Adrenal gland (tissue), 12 donors: ENCODE results near the gene LUC7L. TPM values are rescaled to one million over a fixed set of nuclear protein-coding genes. Genes with fewer than 3 reads are reported as not detected.
A peak's percentile ranks its signal among the peaks of the same experiment; 100 is the strongest.

Source experiments
- DNase-seq, 7 donors: peaks; one replicate each; pipeline ENCODE4 v3.0.0-alpha.2; 2019 to 2020
- H3K27ac ChIP-seq, 5 donors: fragments of 200-600 bp; sonication (generic) in 4 of 5; 1 replicate in 3 of 5; 2 replicates in 2 of 5; pipeline versions ENCODE4 v1.5.1 to v1.8.0; 2016 to 2020; ENCODE audit warnings: mild to moderate bottlenecking in 1 of 5
- H3K27me3 ChIP-seq: fragments of 200-600 bp; 2 replicates; pipeline ENCODE4 v1.8.0; 2021
- H3K36me3 ChIP-seq, 2 donors: fragments of 200-600 bp; replicated peaks in 1 of 2; 1 replicate in 1 of 2; 2 replicates in 1 of 2; pipeline versions ENCODE4 v1.5.1 to v1.8.0; 2018 to 2022
- H3K4me1 ChIP-seq, 2 donors: fragments of 200-600 bp; replicated peaks in 1 of 2; 1 replicate in 1 of 2; 2 replicates in 1 of 2; pipeline versions ENCODE4 v1.5.1 to v1.8.0; 2018 to 2021
- H3K4me3 ChIP-seq, 4 donors: fragments of 200-600 bp; sonication (generic) in 3 of 4; one replicate each; pipeline ENCODE4 v1.5.1; 2016 to 2018
- H3K9me3 ChIP-seq, 3 donors: fragments of 200-600 bp; sonication (generic) in 1 of 3; replicated peaks in 1 of 3; 1 replicate in 2 of 3; 2 replicates in 1 of 3; pipeline versions ENCODE4 v1.5.1 to v1.8.0; 2016 to 2021
- POLR2A ChIP-seq, 2 donors: fragments of 450-650 bp; IDR thresholded peaks; one replicate each; pipeline ENCODE4 v1.6.1; 2017; ENCODE audit warnings: antibody characterized with exemption in 2 of 2, mild to moderate bottlenecking in 2 of 2, moderate library complexity in 1 of 2
- WGBS, 4 donors: extraction: QIAGEN DNeasy Blood & Tissue Kit in 2 of 4; methylation state at CpG; one replicate each; pipeline versions ENCODE4 v1.1.5 to v1.1.7; 2013 to 2017; 5-methylcytosine and 5-hydroxymethylcytosine counted together
- intact Hi-C, 2 donors: fragments of 100-400 bp; cut with DNase I; formaldehyde crosslinking; loops; one replicate each; pipeline versions ENCODE4 v1.14.1 to v1.15.0; 2022 to 2023
- polyA plus RNA-seq, 3 donors: library from polyadenylated mRNA; stranded (reverse); fragments of 200-250 nt in 2 of 3; fragments of 350-450 nt in 1 of 3; fragmentation: Illumina TruSeq in 1 of 3; extraction: RNeasy Lipid Tissue Mini Kit (QIAGEN cat#74804) in 1 of 3; gene quantifications; one replicate each; pipeline ENCODE4 v1.2.3, GENCODE V29; 2013 to 2014
- total RNA-seq, 9 donors: library from RNA; depleted of rRNA in 4 of 9; stranded (reverse); fragments of >200 nt in 4 of 9; fragments of 120-200 nt in 1 of 9; fragmentation: NEBNext Ultra II Directional in 1 of 9; extraction: Animal tissue kit (Norgen Biotek cat#: 25700) in 1 of 9; gene quantifications; one replicate each; pipeline versions ENCODE4 v1.1.0 to v1.2.4, GENCODE V29; 2013 to 2023
- TF ChIP-seq, protein P1 (sequence below), 6 experiments: fragments of 450-650 bp in 4 of 6; fragments of 200-600 bp in 2 of 6; sonication (generic) in 1 of 6; IDR thresholded peaks; 1 replicate in 5 of 6; 2 replicates in 1 of 6; pipeline versions ENCODE4 v1.5.1 to v1.8.0; 2016 to 2021; ENCODE audit warnings: antibody characterized with exemption in 6 of 6, mild to moderate bottlenecking in 2 of 6, moderate library complexity in 1 of 6
- donor health status: healthy with polysubstance abuse.
- donor health status: Bipolar disorder and iron deficiency.
- donor health status: DM: yes; HTN: yes; CAD: no.
- donor health status: DM: no; HTN: no; CAD: no.
- donor health status: DM: no; HTN: no; CAD: no.
- donor health status: DM: yes; HTN: yes; CAD: no.

The LUC7L gene
- total and polyA plus RNA-seq, 12 donors, result 19.7 to 700 (median 79.1) TPM

DNA sequence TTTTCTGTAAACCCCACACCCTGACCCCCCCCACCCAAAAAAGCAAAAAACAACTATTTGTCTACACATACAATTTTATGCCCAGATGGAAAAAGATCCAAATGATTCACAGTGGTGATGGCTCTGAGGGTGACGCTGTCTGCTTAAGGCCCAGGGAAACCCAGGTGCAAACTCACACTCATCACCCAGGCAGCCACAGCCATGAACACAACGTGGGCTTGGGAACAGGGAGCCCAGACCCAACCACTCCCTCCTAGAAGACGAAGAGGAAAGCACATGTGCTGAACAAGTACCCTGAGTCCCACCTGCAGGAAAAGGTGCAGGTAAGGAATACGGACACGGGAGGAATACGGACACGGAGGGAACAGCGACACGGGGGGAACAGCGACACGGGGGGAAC lies 43.6 kb downstream of the LUC7L start:
- intact Hi-C loops, result loop anchor here in 1 of 2 donors (5.0 kb wide), 1 partner anchor 78 kb away; no protein-coding TSS in a partner anchor
- 71 to 88% (median 76%) methylated on average over 4 to 11 of the region's 11 CpGs for WGBS, 4 donors
- TF ChIP-seq POLR2A (IDR thresholded peaks at IDR 0.05), result no peak
- TF ChIP-seq, protein P1, sequence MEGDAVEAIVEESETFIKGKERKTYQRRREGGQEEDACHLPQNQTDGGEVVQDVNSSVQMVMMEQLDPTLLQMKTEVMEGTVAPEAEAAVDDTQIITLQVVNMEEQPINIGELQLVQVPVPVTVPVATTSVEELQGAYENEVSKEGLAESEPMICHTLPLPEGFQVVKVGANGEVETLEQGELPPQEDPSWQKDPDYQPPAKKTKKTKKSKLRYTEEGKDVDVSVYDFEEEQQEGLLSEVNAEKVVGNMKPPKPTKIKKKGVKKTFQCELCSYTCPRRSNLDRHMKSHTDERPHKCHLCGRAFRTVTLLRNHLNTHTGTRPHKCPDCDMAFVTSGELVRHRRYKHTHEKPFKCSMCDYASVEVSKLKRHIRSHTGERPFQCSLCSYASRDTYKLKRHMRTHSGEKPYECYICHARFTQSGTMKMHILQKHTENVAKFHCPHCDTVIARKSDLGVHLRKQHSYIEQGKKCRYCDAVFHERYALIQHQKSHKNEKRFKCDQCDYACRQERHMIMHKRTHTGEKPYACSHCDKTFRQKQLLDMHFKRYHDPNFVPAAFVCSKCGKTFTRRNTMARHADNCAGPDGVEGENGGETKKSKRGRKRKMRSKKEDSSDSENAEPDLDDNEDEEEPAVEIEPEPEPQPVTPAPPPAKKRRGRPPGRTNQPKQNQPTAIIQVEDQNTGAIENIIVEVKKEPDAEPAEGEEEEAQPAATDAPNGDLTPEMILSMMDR (IDR thresholded peaks at IDR 0.05), result no peak
- DNase-seq, result no peak
- Histone ChIP-seq H3K9me3 (no peaks in the 10 kb centered on the region), H3K27ac (no peak overlapping the region), H3K4me1 (peaks cover 1 to 9% of the 10 kb centered on the region in 2 donors), H3K4me3 (no peak overlapping the region), H3K36me3 (peaks cover 0 to 36% of the 10 kb centered on the region in 2 donors), H3K27me3 (peaks cover 5% of the 10 kb centered on the region)

DNA sequence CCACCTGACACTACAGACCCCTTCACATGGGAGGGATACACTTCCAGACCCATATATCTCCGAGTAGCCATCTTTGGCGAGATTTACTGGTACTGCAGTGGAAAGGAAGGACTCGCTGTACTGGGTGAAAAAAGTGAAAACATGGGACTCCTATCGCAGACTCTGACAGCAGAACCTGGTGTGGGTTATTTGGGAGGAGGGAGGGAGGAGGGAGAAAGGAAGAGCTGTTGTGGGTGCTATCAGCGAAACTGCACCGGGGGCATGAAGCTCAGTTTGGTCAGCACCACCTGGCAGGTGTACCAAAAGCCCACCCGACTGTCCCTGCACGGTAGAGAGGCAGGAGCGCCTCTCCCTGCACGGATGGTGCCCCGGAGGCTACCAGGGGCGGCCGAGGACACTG lies 44.0 kb downstream of the LUC7L start:
- Histone ChIP-seq H3K27me3 (peaks cover 8% of the 10 kb centered on the region), H3K4me1 (peaks cover 5 to 13% of the 10 kb centered on the region in 2 donors), H3K27ac (no peak overlapping the region), H3K4me3 (no peak overlapping the region), H3K36me3 (peaks cover 0 to 31% of the 10 kb centered on the region in 2 donors), H3K9me3 (no peaks in the 10 kb centered on the region)
- 75 to 91% (median 87%) methylated on average over 12 to 13 of the region's 13 CpGs for WGBS, 4 donors
- no peak for DNase-seq
- TF ChIP-seq POLR2A (IDR thresholded peaks at IDR 0.05), result no peak
- TF ChIP-seq, protein P1 (IDR thresholded peaks at IDR 0.05), result no peak
- intact Hi-C loops, result loop anchor here in 1 of 2 donors (5.0 kb wide), 1 partner anchor 78 kb away; no protein-coding TSS in a partner anchor

DNA sequence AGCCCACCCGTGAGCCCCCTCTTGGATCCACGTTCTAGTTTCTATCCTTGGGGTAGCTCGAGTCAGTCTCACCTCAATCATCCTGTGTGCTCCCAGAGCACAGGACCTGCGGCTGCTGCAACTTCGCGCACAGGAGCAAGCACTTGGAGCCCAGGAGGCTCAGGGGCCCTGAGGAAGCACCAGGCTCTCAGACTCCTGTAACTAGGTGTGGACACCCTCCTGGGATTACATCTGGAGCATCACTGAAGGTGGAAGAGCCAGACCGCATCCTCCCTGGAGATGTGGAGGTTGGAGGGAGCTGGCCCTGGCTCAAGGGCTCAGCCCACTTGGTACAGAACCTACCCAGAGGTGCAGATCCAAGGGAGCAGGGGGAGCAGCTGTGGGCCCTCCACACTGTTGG lies 46.2 kb downstream of the LUC7L start:
- TF ChIP-seq POLR2A (IDR thresholded peaks at IDR 0.05), result no peak
- no peak for DNase-seq
- H3K4me3 ChIP-seq, result no peak overlapping the region
- no peak overlapping the region for H3K27ac ChIP-seq
- 64 to 75% (median 70%) methylated on average over 6 to 7 of the region's 7 CpGs for WGBS, 4 donors
- peaks cover 30% of the 10 kb centered on the region for H3K27me3 ChIP-seq
- H3K4me1 ChIP-seq, result peaks cover 5 to 17% of the 10 kb centered on the region in 2 donors
- intact Hi-C loops, result loop anchor here in 1 of 2 donors (5.0 kb wide), 1 partner anchor 76 kb away; no protein-coding TSS in a partner anchor
- peaks cover 0 to 9% of the 10 kb centered on the region in 2 donors for H3K36me3 ChIP-seq
- H3K9me3 ChIP-seq, result no peaks in the 10 kb centered on the region

DNA sequence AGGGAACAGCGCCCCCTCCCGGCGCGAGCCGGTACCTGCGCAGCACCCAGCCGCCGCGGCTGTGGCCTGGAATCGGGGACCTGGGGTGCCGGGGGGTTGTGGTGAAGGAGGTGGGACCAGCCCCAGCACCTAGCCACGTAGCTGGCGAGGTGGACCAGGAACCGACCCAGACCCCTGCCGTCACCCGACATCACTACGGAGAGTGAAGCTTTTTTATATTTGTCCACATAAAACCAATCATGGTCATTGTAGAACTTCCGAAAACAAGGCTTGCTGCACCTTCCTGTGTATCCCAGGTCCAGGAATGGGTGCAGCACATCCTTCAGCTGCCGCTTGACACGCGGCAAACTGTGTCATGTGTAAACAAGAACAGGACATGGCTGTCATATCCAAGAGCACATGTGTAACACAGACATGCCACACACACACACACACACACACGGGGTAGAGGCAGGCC lies 47.7 kb downstream of the LUC7L start:
- DNase-seq, result peak in 3 of 7 donors; percentile 78 to 85 (median 80)
- H3K27ac ChIP-seq, result no peak overlapping the region
- no peak overlapping the region for H3K4me3 ChIP-seq
- peaks cover 41% of the 10 kb centered on the region for H3K27me3 ChIP-seq
- no peaks in the 10 kb centered on the region for H3K36me3 ChIP-seq
- H3K4me1 ChIP-seq, result peaks cover 5 to 17% of the 10 kb centered on the region in 2 donors
- intact Hi-C loops, result loop anchor here in 1 of 2 donors (5.0 kb wide), 1 partner anchor 74 kb away; no protein-coding TSS in a partner anchor
- WGBS, 4 donors, result 7 to 24% (median 8%) methylated on average over 4 to 22 of the region's 22 CpGs; no CpG with 5 or more reads in 1 of the 4 donors
- H3K9me3 ChIP-seq, result no peaks in the 10 kb centered on the region
- TF ChIP-seq, protein P1 (IDR thresholded peaks at IDR 0.05), result peak; percentile 81 to 96 (median 90)
- no peak for TF ChIP-seq POLR2A (IDR thresholded peaks at IDR 0.05)
